A204.1 (cell line): ENCODE measurements around the gene LDLRAD2.

Experiments used
- FAIRE-seq: peaks from 2 replicates; lab custom pipeline; 2012; peaks lifted over from hg19 to GRCh38; lab: Jason Lieb, UNC

Gene LDLRAD2

DNA sequence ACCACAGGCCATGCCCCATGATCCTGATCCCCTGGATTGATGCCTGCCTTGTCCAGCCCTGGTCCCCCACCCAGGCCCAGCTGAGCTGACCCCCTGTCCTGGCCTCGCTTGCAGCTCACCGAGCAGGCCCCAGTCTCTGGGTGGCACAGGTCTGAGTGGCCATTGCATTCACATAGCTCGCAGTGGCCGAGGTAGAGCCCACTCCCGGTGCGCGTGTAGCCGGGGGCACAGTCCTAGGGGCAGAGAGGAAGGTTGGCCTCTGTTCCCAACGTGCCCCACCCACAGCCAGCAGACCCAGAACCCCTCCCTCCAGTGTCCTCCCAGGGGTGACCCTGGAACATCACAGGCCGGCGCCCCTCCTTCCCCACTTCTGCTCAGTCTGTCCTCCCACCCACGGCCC, 51.9 kb downstream of the LDLRAD2 start:
- FAIRE-seq: no peak

DNA sequence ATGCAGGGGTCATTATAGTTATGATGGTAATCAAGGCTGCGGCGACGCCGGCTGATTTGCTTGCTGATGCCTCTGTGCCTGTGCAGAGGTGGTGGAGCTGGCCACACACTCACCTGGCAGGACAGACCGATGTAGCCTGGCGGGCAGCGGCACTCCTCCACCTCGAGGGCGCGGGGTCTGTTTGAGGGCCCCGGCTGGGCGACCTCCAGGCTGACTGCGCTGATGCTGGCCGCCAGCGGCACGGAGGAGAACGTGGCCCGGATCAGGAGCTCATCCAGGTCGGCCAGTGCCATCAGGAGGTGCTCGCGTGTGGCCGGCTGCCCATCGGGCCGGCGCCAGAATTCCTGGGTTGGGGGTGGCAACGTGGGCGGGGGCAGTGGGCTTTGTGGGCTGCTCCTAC, 52.7 kb downstream of the LDLRAD2 start:
- no peak for FAIRE-seq

DNA sequence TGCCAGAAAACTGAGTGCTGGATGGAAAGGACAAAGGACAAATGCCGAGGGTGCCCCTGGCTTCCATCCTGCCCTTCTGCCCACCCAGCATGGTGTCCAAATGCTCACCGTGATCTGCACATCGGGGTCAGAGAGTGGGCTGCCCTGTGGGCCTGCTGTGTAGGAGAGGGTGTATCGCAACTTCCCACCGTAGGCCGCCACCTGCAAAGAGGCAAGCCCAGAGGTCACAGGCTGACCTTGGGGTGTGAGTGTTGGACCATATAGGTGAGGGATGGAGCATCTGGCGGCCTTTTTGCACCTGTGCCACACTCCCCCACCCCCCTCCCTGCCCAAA, 53.5 kb downstream of the LDLRAD2 start:
- no peak for FAIRE-seq

- no peak for FAIRE-seq
Observed at GRCh38 chr1:21865943-21866706, 54.1 kb downstream of the LDLRAD2 start.

GRCh38 chr1:21866707-21867043, 54.6 kb downstream of the LDLRAD2 start:
- no peak for FAIRE-seq

DNA sequence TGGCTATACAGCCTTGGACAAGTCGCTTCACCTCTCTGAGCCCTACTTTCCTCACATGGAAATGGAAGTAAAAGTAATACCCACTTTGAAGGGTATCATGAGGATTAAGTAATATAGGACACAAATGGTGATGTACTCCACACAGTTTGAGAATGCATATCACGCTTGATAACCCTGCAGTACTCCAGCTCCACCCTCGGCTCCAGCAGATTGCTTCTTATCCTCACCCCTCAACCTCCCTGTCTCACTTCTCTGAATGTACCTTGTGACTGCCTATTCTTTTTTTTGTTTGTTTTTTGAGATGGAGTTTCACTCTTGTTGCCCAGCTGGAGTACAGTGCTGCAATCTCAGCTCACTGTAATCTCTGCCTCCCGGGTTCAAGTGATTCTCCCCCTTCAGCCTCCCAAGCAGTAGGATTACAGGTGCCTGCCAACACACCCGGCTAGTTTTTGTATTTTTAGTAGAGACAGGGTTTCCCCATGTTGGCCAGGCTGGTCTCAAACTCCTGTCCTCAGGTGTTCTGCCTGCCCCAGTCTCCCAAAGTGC, 55.5 kb downstream of the LDLRAD2 start:
- no peak for FAIRE-seq

GRCh38 chr1:21868482-21868881, 56.4 kb downstream of the LDLRAD2 start:
- no peak for FAIRE-seq

- FAIRE-seq: no peak
Observed at GRCh38 chr1:21868941-21869454, 56.9 kb downstream of the LDLRAD2 start.

DNA sequence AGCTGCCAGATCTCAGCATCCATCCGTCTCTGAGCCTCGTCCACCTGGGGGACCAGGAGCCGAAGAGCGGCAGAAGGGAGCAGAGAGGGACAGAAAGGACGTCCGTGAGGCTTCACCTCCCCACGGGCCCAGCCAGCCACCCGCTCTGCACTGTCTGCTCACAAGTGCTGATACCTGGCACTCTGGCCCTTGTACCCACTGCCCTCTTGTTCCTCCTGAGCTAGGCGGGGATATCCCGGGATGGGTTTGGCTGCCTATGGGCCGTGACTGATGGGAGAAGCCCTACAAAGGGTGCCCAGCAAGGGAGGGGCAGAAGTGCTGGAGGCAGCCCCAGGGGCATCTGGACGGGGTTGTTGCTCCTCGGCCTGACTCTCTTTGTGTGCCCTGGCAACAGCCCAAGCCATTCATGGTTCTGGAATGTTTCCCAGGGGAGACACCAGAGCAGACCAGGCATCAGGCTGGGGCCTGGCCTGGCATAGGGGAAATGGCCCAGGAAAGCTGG, 57.6 kb downstream of the LDLRAD2 start:
- FAIRE-seq: no peak

DNA sequence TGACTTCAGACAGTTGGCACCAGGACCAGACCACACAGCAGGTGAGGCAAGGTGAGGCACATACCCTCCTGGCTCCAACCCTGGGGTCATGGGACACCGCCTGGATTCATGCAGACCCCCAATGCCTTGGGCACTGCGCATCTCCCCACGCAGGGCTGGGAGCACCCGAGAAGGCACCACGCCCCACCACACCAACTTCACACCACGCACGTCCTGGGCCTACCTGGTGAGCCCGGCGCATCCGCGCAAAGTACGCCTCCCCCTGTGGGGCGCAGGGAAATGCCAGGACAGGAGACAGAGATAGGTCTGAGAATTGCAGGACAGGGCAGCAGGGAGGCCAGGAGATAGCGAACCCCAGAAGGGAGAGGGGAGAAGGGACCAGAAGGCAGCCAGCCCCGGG, 58.5 kb downstream of the LDLRAD2 start:
- no peak for FAIRE-seq

DNA sequence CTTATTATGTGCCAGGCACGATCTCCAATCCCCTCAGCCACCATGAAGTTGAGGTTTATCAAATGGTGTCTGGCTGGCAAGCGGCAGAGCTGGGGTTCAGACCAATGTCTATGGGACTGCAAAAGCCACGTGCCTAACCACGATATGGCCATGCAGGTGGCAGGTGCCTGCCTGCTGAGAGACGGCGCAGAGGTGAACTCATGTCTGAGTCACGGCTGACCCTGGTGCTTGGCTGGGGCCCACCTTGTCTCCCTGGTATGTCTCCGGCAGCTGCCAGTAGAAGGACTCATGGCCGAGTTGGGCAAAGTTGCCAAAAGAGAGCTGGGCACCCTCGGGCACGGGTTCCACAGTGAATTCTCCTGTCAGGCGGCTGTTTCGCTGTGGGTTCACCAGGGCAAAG, 59.9 kb downstream of the LDLRAD2 start:
- no peak for FAIRE-seq

DNA sequence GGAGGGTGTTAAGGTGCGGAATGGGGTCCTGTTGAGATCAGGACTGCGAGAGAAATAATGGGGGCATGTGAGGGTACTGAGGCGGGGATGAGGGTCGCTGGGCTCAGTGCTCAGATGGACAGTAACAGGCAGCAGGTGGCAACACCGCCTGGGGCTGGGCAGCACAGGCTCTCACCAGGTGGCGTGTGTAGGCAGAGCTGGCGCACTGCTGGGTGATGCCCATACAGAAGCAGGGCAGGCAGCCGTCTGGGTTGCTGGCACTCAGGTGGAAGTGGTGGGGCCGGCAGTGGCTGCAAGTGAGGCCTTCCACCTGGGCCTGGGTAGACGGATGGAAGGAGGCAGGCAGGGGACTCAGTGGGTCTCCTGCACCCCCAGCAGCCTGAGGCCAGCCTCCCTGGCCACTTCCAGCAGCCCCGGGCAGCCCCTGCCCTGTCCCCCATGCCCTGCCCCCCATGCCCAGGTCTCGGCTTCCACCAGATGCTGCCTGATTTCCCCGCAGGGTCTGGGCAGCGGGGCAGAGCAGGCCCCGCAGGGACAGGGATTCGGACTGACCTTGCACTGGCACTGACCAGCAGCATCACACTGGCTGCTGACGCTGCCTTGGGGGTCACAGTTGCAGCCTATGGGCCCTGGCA, 60.5 kb downstream of the LDLRAD2 start:
- FAIRE-seq: no peak

DNA sequence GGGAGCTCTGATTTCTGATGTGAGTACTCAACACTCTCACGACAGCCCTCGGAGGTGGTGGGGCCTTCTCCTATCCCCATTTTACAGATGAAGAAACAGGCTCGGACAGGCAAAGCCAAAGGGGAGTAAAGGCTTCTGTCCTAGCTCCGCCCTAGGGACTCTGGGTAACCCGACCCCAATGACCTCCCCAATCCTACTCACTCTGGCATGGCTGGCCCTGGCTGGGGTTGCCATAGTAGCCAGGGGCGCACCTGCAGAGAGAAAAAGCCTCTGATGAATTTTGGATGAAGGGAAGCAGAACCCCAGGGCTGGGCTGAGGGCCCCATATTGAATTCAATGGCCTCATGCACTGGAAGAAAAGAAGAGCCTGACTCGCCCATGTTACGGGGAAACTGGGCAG, 61.1 kb downstream of the LDLRAD2 start:
- no peak for FAIRE-seq

DNA sequence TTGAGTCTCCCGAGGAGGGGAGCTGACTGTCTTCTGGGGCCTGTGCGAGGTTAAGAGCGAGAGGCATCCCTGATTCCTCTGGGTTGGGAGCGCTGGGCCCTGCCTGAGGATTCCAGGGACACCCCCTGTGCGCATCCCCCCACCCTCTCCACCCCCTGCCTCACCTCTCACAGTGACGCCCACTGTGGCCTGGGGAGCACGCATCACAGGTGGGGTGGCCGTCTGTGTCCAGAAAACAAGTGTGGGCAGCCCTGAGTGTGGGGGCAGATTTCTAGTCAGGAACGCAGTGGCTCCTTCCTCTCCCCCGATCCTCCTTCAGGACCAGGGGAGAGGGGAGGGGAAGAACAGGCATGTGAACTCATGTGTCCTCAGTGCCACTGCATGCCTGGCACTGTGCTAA, 61.7 kb downstream of the LDLRAD2 start:
- no peak for FAIRE-seq

DNA sequence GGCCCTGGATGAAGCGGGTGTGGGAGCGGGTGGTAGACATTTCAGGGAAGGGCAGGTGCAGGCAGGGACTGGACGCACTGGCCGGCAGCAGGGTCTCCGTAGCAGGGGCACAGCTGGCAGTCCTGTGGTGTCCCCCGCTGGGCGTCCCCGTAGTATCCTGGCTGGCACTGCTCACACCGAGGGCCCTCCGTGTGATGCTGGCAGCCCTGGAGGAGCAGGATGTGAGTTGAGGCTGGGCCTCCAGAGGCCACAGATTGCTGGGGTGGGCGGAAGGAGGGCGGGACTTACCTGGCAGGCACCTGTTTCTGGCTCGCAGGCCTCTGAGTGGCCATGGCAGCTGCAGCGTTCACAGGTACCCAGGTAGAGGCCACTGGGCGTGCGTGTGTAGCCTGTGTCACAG, 62.3 kb downstream of the LDLRAD2 start:
- no peak for FAIRE-seq
